ENCODE data around the gene CTBP2.
"Not testable (repeated sequence)": the region's sequence is repeated elsewhere in the genome, so short reads cannot be mapped to it uniquely, and the experiment has no call there.

Gene CTBP2

DNA sequence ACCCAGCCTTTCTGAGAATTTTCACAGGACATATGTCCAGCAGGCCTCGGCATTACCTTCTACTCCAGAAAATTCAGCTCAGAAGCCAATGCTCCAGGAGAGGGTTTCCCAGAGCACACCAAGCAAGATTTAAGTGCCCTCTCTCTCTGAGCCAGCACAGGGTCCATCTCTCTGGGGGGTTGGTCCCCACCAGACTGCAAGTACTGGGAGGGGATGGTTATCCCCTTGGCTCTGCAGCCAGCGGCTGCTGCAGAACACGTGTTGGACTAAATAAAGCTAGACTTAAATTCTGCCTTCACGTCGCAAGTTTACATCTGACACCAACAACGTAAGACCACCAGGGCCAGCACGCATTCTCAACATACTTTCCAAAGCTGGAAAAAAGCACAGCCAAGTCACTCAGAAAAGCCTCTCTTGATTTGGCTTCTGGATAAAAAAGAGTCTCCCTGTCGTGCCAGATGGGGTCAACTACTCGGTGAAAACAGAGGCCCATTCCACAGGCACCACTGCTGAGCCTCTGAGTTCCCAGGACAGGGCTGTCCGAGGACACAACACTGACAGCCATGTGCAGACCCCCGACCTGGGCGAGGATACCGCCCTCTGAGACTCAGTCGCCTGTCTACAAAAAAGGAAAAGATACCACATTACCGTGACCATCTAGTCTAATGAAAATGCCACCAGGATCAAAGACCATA lies 77.3 kb downstream of the CTBP2 start:
- no peaks in the 10 kb centered on the region for H3K36me3 ChIP-seq (ENCODE audit: low read length)
- H3K4me3 ChIP-seq (ENCODE audit: insufficient read depth, low read length, poor library complexity, severe bottlenecking): no peak overlapping the region
- H3K9me3 ChIP-seq (ENCODE audit: insufficient read depth, low read length): no peaks in the 10 kb centered on the region
- no peak overlapping the region for H3K27ac ChIP-seq (ENCODE audit: low read depth, low read length)
- H3K27me3 ChIP-seq (ENCODE audit: low read length): no peaks in the 10 kb centered on the region
- no peak overlapping the region for H3K4me2 ChIP-seq (ENCODE audit: low read depth, low read length, poor library complexity, severe bottlenecking)
- no peak for TF ChIP-seq CTCF (IDR thresholded peaks at IDR 0.05; ENCODE audit: insufficient read depth, low read length, poor library complexity, severe bottlenecking)
- no peak for TF ChIP-seq EZH2phosphoT487 (conservative IDR thresholded peaks at IDR 0.05; ENCODE audit: low read length)
- H4K20me1 ChIP-seq (ENCODE audit: low read depth, low read length): no peaks in the 10 kb centered on the region
- no peaks in the 10 kb centered on the region for H3K9me2 ChIP-seq (replicated peaks; ENCODE audit: insufficient read depth, low read length)
- no peak overlapping the region for H3K9ac ChIP-seq (ENCODE audit: low read length)
- H3K79me2 ChIP-seq (ENCODE audit: insufficient read depth, low read length): no peaks in the 10 kb centered on the region
- no peak overlapping the region for H2AFZ ChIP-seq (ENCODE audit: low read depth, low read length, severe bottlenecking)
- no peaks in the 10 kb centered on the region for H3F3A ChIP-seq (ENCODE audit: insufficient read depth)

DNA sequence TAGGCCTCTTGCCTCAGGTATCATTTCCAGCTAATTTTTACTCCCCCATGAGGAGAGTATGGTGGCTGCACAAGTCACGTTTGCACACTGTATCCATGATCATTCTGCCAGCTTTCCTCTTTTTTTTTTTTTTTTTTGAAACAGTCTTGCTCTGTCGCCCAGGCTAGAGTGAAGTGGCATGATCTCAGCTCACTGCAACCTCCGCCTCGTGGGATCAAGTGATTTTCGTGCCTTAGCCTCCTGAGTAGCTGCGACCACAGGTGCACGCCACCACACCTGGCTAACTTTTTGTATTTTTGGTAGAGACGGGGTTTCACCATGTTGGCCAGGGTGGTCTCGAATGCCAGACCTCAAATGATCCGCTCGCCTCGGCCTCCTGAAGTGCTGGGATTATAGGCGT lies 77.9 kb downstream of the CTBP2 start:
- not testable (repeated sequence) for H4K20me1 ChIP-seq (ENCODE audit: low read depth, low read length); H3K9me3 ChIP-seq (ENCODE audit: insufficient read depth, low read length); H3K36me3 ChIP-seq (ENCODE audit: low read length); H3K9me2 ChIP-seq (replicated peaks; ENCODE audit: insufficient read depth, low read length); H3F3A ChIP-seq (ENCODE audit: insufficient read depth); H3K79me2 ChIP-seq (ENCODE audit: insufficient read depth, low read length); H3K4me3 ChIP-seq (ENCODE audit: insufficient read depth, low read length, poor library complexity, severe bottlenecking); H3K4me2 ChIP-seq (ENCODE audit: low read depth, low read length, poor library complexity, severe bottlenecking); H3K9ac ChIP-seq (ENCODE audit: low read length); H2AFZ ChIP-seq (ENCODE audit: low read depth, low read length, severe bottlenecking); H3K27ac ChIP-seq (ENCODE audit: low read depth, low read length); H3K27me3 ChIP-seq (ENCODE audit: low read length)

GRCh38 chr10:125081931-125082330 lies 78.4 kb downstream of the CTBP2 start:
- no peak overlapping the region for H3K4me2 ChIP-seq (ENCODE audit: low read depth, low read length, poor library complexity, severe bottlenecking)
- H3K9ac ChIP-seq (ENCODE audit: low read length): no peak overlapping the region
- H3K27me3 ChIP-seq (ENCODE audit: low read length): no peaks in the 10 kb centered on the region
- H4K20me1 ChIP-seq (ENCODE audit: low read depth, low read length): no peaks in the 10 kb centered on the region
- no peak for TF ChIP-seq CTCF (IDR thresholded peaks at IDR 0.05; ENCODE audit: insufficient read depth, low read length, poor library complexity, severe bottlenecking)
- no peak for TF ChIP-seq EZH2phosphoT487 (conservative IDR thresholded peaks at IDR 0.05; ENCODE audit: low read length)
- no peak overlapping the region for H2AFZ ChIP-seq (ENCODE audit: low read depth, low read length, severe bottlenecking)
- H3F3A ChIP-seq (ENCODE audit: insufficient read depth): no peaks in the 10 kb centered on the region
- no peak overlapping the region for H3K27ac ChIP-seq (ENCODE audit: low read depth, low read length)
- H3K4me3 ChIP-seq (ENCODE audit: insufficient read depth, low read length, poor library complexity, severe bottlenecking): no peak overlapping the region
- H3K79me2 ChIP-seq (ENCODE audit: insufficient read depth, low read length): no peaks in the 10 kb centered on the region
- H3K36me3 ChIP-seq (ENCODE audit: low read length): no peaks in the 10 kb centered on the region
- no peaks in the 10 kb centered on the region for H3K9me2 ChIP-seq (replicated peaks; ENCODE audit: insufficient read depth, low read length)
- no peaks in the 10 kb centered on the region for H3K9me3 ChIP-seq (ENCODE audit: insufficient read depth, low read length)

GRCh38 chr10:125080984-125081383 lies 79.4 kb downstream of the CTBP2 start:
- Histone ChIP-seq H3K9me3 (ENCODE audit: insufficient read depth, low read length) (no peaks in the 10 kb centered on the region), H2AFZ (ENCODE audit: low read depth, low read length, severe bottlenecking) (no peak overlapping the region), H3K27me3 (ENCODE audit: low read length) (no peaks in the 10 kb centered on the region), H3F3A (ENCODE audit: insufficient read depth) (no peaks in the 10 kb centered on the region), H4K20me1 (ENCODE audit: low read depth, low read length) (no peaks in the 10 kb centered on the region), H3K36me3 (ENCODE audit: low read length) (no peaks in the 10 kb centered on the region), H3K4me2 (ENCODE audit: low read depth, low read length, poor library complexity, severe bottlenecking) (no peak overlapping the region), H3K79me2 (ENCODE audit: insufficient read depth, low read length) (no peaks in the 10 kb centered on the region), H3K27ac (ENCODE audit: low read depth, low read length) (no peak overlapping the region), H3K4me3 (ENCODE audit: insufficient read depth, low read length, poor library complexity, severe bottlenecking) (no peak overlapping the region), H3K9me2 (replicated peaks; ENCODE audit: insufficient read depth, low read length) (no peaks in the 10 kb centered on the region), H3K9ac (ENCODE audit: low read length) (no peak overlapping the region)
- TF ChIP-seq EZH2phosphoT487 (conservative IDR thresholded peaks at IDR 0.05; ENCODE audit: low read length): no peak
- no peak for TF ChIP-seq CTCF (IDR thresholded peaks at IDR 0.05; ENCODE audit: insufficient read depth, low read length, poor library complexity, severe bottlenecking)
